HFF-Myc (cell line): Measurements from ENCODE around the gene SPNS1.
"Not testable (repeated sequence)": the region's sequence is repeated elsewhere in the genome, so short reads cannot be mapped to it uniquely, and the experiment has no call there.

Experiments
- DNase-seq: peaks from one replicate; pipeline ENCODE4 v3.0.0-alpha.2; 2011; ENCODE audit warnings: low read depth; ENCODE audit errors: extremely low read depth
- H3K4me3 ChIP-seq: replicated peaks from 2 replicates; pipeline ENCODE4 v1.5.1; 2011; ENCODE audit warnings: low read depth, mild to moderate bottlenecking, control low read depth, low read length
- TF ChIP-seq, protein P1 (sequence below): IDR thresholded peaks from 2 replicates; pipeline ENCODE4 v1.5.1; 2012; ENCODE audit warnings: mild to moderate bottlenecking, low read depth, low read length, control low read depth; ENCODE audit errors: missing control alignments

The SPNS1 gene

DNA sequence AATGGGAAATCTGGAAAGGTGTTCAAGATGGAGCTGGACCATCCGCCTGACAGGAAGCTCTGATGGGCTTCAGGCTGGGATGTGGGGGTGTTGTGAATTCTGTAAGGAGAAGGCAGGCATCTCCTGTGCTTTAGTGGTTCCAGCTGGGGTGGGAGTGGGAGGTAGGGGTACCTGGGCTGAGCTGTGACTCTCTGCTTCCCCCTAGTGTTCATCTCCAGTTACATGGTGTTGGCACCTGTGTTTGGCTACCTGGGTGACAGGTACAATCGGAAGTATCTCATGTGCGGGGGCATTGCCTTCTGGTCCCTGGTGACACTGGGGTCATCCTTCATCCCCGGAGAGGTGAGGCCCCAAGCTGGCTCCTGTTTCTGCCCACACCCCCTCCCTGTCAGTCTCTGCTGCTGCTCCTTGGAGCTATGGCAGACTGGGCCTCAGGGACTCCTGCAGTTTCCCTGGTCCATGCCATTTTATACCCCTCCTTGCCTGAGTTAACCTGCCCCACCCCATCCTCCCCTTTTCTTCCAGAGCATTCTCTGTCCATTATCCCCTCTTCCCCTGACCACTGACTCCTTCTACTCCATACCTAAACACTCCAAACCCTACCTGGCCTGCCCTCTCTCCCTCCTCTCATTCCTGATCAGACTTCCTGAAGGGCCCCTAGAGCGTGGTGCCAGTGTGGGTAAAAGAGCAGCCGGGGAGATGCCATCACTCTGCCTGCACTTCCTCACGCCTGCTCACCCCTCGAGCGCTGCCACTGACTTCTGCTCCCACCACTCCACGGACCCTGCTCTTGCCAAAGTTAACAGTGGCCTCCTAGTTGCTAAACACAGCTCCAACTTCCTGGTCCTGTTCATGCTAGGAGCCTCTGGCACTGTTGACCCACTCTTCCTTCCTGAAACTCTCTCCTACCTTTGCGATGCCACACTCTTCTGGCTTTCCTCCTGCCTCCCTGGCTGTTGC, 3.4 kb downstream of the SPNS1 start:
- no peak overlapping the region for H3K4me3 ChIP-seq
- DNase-seq: no peak
- TF ChIP-seq, protein P1, sequence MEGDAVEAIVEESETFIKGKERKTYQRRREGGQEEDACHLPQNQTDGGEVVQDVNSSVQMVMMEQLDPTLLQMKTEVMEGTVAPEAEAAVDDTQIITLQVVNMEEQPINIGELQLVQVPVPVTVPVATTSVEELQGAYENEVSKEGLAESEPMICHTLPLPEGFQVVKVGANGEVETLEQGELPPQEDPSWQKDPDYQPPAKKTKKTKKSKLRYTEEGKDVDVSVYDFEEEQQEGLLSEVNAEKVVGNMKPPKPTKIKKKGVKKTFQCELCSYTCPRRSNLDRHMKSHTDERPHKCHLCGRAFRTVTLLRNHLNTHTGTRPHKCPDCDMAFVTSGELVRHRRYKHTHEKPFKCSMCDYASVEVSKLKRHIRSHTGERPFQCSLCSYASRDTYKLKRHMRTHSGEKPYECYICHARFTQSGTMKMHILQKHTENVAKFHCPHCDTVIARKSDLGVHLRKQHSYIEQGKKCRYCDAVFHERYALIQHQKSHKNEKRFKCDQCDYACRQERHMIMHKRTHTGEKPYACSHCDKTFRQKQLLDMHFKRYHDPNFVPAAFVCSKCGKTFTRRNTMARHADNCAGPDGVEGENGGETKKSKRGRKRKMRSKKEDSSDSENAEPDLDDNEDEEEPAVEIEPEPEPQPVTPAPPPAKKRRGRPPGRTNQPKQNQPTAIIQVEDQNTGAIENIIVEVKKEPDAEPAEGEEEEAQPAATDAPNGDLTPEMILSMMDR: peak; percentile 35

DNA sequence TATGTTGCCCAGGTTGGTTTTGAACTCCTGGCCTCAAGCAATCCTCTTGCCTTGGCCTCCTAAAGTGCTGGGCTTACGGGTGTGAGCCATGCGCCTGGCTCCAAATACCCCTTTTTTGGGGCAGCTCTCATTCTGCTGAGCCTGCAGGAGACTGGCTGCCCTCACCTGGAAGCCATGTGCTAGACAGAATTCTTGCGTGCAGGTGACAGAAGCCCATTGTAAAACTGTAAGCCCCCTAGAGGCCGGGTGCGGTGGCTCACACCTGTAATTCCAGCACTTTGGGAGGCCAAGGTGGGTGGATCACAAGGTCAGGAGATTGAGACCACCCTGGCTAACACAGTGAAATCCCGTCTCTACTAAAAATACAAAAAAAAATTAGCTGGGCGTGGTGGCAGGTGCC, 5.8 kb downstream of the SPNS1 start:
- H3K4me3 ChIP-seq, DNase-seq: not testable (repeated sequence)

- H3K4me3 ChIP-seq: no peak overlapping the region
- DNase-seq: no peak
- TF ChIP-seq, protein P1: no peak
Observed at GRCh38 chr16:28980929-28981328, 6.4 kb downstream of the SPNS1 start.

DNA sequence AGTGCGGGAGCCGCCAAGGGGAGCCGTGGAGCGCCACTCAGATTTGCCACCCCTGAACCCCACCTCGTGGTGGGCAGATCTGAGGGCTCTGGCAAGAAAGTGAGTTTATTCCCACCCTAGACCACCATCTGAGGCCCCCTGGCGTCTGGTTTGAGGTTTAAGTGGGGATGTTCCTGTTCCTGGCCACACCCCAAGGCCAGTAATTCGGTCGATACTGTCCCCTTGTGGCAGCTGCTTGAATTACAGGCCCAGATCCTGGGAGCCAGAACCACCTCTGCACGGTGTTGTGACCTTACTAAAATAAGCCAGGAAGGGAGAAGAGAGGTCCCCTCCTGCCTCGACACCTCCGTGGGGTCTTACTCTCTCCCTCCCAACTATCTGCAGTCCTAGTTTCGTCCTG, 6.9 kb downstream of the SPNS1 start:
- TF ChIP-seq, protein P1: peak; percentile 89
- DNase-seq: no peak
- no peak overlapping the region for H3K4me3 ChIP-seq

GRCh38 chr16:28982418-28982817, 7.8 kb downstream of the SPNS1 start:
- no peak for DNase-seq
- TF ChIP-seq, protein P1: no peak
- H3K4me3 ChIP-seq: no peak overlapping the region

GRCh38 chr16:28982949-28983348, 8.4 kb downstream of the SPNS1 start:
- no peak overlapping the region for H3K4me3 ChIP-seq
- TF ChIP-seq, protein P1: no peak

DNA sequence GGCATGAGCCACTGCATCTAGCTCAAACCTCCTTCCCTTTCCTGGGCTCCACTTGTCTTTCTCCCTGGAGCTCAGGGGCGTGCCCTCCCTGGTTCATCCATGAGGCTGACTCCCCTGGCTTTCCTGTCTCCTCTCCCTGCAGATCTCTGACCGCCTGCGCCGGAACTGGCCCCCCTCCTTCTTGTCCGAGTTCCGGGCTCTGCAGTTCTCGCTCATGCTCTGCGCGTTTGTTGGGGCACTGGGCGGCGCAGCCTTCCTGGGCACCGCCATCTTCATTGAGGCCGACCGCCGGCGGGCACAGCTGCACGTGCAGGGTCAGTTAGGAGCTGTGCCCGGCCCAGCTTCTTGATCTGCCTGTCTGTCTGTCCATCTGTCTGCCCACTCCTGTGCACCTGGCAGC, 9.1 kb downstream of the SPNS1 start:
- no peak for DNase-seq
- TF ChIP-seq, protein P1: no peak
- no peak overlapping the region for H3K4me3 ChIP-seq

More at GRCh38 chr16:28982949-28983348, 8.4 kb downstream of the SPNS1 start:
- DNase-seq: no peak
